GM20431 (cell line): ENCODE data around the gene HAUS5.
"Not testable (repeated sequence)": the region's sequence is repeated elsewhere in the genome, so short reads cannot be mapped to it uniquely, and the experiment has no call there.

Experiments used
- in situ Hi-C: fragments of 300-500 bp; cut with MseI, MboI; formaldehyde crosslinking; loops from one replicate; pipeline ENCODE4 v1.15.0; 2020; ENCODE audit warnings: low sequenced_read_pairs; ENCODE audit not compliant: unreplicated experiment

HAUS5 gene

GRCh38 chr19:35604436-35604835, 8.1 kb upstream of the HAUS5 start:
- in situ Hi-C loops: not testable (repeated sequence)

GRCh38 chr19:35607170-35607569, 5.4 kb upstream of the HAUS5 start:
- in situ Hi-C loops: not testable (repeated sequence)

- in situ Hi-C loops: no loop called here
Measured at GRCh38 chr19:35607661-35608060, 4.9 kb upstream of the HAUS5 start.

DNA sequence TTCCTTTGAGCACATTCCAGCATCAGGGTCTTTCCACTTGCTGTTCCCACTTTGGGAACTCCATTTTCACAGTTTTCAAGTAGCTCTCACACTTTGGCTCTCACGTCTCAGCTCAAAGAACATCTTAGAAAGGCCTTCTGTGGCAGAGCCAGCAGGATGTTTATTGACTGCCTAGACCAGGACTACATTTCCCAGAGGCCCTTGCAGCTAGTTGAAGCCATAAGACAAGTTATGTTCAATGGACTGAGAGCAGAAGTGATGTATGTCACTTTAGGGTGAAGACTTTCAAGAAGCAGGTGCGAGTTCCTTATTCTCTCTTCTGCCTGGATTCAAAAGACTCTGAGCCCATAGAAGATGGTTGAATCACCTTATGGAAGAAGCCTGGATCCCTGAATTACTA, 4.3 kb upstream of the HAUS5 start:
- in situ Hi-C loops: no loop called here

DNA sequence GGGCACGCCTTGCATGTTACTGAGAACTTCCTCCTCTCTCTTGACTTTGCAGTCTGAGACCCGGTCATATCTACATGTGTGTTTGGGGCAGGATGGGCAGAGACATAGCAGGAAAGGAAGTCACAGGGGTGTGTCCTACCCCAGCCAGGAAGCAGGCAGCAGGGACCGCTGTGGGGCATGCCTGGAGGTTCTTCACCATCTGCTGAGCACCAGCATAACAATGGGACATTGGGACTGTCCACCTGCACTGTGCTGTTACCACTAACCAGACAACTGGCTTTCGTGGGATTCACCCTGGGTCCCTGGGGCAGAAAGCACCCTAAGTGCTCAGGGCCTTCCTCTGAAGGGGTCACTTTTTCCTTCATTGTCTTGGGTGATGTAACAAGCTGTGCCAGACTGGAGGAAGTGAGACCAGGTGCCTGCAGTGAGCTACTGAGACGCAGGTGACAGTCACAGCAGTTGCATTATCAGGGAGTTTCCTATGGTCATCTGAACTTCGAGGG, 2.6 kb upstream of the HAUS5 start:
- in situ Hi-C loops: no loop called here

- in situ Hi-C loops: no loop called here
Measured at GRCh38 chr19:35612224-35612558, 344 bp upstream of the HAUS5 start.

- in situ Hi-C loops: no loop called here
Measured at GRCh38 chr19:35613574-35613973, 1.0 kb downstream of the HAUS5 start.

DNA sequence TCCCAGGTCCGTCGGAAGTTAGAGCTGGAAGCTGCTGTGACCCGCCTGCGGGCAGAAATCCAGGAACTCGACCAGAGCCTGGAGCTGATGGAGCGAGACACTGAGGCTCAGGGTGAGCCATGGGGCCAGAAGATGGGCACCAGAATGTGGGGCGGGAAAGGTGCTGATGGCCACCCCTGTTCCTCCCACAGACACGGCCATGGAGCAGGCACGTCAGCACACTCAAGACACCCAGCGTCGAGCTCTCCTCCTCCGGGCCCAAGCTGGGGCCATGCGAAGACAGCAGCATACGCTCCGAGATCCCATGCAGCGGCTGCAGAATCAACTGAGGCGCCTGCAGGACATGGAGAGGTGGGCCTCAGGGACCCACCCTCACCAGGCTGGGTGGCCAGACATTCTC, 2.5 kb downstream of the HAUS5 start:
- in situ Hi-C loops: no loop called here

DNA sequence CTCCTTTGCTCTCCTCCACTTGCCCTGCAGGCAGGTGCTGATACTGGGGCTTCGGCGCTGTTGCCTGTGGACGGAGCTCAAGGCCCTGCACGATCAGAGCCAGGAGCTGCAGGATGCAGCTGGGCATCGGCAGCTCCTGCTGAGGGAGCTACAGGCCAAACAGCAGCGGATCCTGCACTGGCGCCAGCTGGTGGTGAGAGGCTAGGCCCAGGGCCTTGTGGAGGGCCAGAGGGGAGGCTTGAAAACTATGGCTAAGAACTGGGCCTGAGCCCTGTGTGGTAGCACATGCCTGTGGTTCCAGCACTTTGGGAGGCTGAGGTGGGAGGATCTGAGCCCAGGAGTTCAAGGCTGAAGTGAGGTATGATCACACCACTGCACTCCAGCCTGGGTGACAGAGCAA, 6.3 kb downstream of the HAUS5 start:
- in situ Hi-C loops: no loop called here

GRCh38 chr19:35619290-35619923, 6.9 kb downstream of the HAUS5 start:
- in situ Hi-C loops: no loop called here

DNA sequence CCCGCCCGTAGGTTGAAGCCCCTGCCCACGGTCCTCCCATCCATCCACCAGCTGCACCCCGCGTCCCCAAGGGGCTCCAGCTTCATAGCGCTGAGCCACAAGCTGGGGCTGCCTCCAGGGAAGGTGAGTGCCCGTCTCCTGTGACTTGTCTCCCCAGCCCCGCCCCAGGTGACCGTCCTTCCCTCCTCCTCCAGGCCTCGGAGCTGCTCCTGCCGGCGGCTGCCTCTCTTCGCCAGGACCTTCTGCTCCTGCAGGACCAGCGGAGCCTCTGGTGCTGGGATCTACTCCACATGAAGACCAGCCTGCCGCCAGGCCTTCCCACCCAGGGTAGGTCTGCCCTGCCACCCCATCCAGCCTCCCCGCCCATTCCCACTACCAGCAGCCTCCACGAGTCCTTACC, 7.5 kb downstream of the HAUS5 start:
- in situ Hi-C loops: no loop called here

DNA sequence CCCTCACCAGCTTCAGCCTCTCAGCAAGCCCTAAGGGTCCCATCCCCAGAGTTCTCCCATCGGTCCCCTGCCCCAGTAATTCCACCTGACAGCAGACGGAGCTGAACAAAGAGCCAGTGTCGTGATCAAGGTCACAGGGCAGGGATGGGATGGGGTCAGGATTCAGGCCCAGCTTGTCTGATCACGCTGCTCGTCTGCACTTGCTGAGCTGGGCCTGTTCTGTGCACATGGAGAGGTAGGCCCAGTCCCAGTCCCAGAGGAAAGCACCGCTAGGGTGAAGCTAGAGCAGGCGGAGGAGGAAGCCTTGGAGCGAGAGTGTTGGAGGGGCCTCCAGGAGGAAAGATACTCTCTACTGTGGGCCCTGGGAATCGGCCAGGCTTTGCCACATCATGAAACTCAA, 9.2 kb downstream of the HAUS5 start:
- in situ Hi-C loops: no loop called here

GRCh38 chr19:35622750-35623149, 10.2 kb downstream of the HAUS5 start:
- in situ Hi-C loops: no loop called here

DNA sequence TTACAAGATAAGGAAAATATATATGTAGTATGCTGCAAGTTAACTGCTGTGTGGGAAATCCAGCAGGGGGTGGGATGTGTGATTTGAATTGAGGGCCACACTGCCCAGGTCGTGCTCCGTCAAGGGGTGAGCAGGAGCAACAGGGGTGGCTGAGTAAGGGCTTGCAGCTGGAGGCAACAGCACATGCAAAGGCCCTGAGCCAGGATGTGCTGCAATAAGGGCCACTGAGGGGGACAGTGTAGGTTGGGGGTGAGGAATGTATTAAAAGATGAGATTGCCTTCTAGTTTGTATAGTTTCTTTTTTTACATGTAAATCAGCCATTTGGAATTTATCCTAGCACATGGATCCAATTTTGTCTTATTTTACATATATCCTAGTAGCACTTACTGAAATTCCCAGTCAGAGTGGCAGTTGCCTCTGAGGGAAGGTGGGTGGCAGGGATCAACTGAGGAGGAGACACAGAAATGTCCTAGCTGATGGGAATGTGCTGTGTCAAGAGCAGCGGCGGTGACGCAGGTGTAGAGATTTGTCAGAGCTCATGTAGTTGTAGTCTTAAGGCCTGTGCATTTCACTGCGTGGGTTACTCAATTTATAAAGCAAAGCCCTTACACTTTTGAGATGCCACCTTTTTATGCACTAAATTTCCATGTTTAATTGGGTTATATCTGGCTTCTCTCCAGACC, 10.9 kb downstream of the HAUS5 start:
- in situ Hi-C loops: no loop called here

DNA sequence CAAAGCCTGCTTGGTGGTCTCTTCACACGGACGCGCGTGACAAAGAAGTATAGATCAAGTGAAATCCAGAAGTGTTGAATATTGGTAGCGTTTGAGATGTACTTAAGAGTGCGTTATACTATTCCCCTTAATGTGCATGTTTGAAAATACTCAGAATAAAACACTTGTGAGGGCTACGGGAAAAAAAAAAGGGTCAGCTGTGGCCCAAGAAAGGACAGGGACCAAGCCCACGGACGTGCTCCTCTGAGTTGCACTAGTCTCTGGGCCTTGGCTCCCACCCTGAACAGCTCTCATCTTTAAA, 15.7 kb downstream of the HAUS5 start:
- in situ Hi-C loops: no loop called here

GRCh38 chr19:35628565-35629331, 16.2 kb downstream of the HAUS5 start, which contains the start of gene RBM42:
RBM42 (plus strand) TSS chr19:35629036; CDS start chr19:35629154, 118 bp downstream.
- in situ Hi-C loops: no loop called here

GRCh38 chr19:35629332-35629633, 16.7 kb downstream of the HAUS5 start:
- in situ Hi-C loops: no loop called here

GRCh38 chr19:35633727-35634440, 21.3 kb downstream of the HAUS5 start:
- in situ Hi-C loops: no loop called here

DNA sequence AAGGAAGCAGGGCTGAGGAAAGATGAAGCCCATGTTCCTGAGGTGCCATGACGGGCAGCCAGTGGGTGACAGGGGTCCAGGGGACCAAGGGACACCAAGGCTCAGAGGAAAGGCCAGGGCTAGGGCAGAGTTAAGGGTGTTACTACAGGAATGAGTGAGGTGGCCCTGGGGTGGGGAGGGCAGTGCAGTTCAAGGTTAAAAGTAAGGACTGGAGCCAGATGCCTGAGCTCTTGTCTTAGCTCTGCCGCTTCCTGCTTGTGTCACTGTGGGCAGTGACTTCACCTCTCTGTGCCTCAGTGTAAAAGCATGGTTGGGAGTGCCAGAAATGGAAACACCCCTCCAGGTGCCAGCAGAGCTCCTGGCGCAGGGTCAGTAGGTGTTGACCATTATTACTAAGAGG, 24.1 kb downstream of the HAUS5 start:
- in situ Hi-C loops: no loop called here

DNA sequence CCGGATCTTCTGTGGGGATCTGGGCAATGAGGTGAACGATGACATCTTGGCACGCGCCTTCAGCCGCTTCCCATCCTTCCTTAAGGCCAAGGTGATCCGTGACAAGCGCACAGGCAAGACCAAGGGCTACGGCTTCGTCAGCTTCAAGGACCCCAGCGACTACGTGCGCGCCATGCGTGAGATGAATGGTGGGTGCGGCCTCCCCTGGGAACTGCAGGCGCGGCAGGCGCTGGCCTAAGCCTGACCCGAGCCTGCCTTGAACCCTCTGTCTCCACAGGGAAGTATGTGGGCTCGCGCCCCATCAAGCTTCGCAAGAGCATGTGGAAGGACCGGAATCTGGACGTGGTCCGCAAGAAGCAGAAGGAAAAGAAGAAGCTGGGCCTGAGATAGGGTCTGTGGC, 24.6 kb downstream of the HAUS5 start:
- in situ Hi-C loops: no loop called here

DNA sequence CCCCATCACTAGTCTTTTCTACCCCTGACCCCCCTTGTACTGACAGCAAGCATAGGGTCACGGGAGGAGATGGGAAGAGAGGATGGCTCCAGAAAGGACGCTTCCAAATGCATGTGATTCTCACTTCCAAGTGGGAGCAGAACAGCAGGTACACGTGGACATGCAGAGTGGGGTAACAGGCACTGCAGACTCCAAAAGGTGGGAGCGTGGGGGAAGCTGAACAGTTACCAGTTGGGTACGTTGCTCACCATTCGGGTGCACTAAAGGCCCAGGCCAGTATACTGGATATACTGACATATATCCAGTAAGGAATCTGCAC, 26.7 kb downstream of the HAUS5 start:
- in situ Hi-C loops: no loop called here
